Kasumi-1 (cell line): Measurements from ENCODE around the gene ZP3.
"Not testable (repeated sequence)": the region's sequence is repeated elsewhere in the genome, so short reads cannot be mapped to it uniquely, and the experiment has no call there.

Source experiments
- DNase-seq, 2 experiments: peaks; one replicate each; lab custom pipeline; 2025; lab: John Stamatoyannopoulos, UW

The ZP3 gene

GRCh38 chr7:76424413-76425111, at the start of gene ZP3:
TSS of gene ZP3 (plus strand) at chr7:76424950. CDS start at chr7:76424965, 15 bp downstream.
- DNase-seq: no peak

- no peak for DNase-seq
Observed at GRCh38 chr7:76375251-76375650, 49.5 kb upstream of the ZP3 start.

GRCh38 chr7:76377186-76377918, 47.4 kb upstream of the ZP3 start:
- DNase-seq: no peak

- DNase-seq: no peak
Observed at GRCh38 chr7:76380623-76380966, 44.2 kb upstream of the ZP3 start.

GRCh38 chr7:76381814-76382213, 42.9 kb upstream of the ZP3 start:
- DNase-seq: no peak

GRCh38 chr7:76383089-76383944, 41.4 kb upstream of the ZP3 start:
- DNase-seq: peak; percentile 13 to 33

- DNase-seq: no peak
Observed at GRCh38 chr7:76386691-76387260, 38.0 kb upstream of the ZP3 start.

GRCh38 chr7:76387789-76388188, 37.0 kb upstream of the ZP3 start:
- not testable (repeated sequence) for DNase-seq

- DNase-seq: no peak
Observed at GRCh38 chr7:76390092-76390491, 34.7 kb upstream of the ZP3 start.

- DNase-seq: no peak
Observed at GRCh38 chr7:76392531-76393115, 32.1 kb upstream of the ZP3 start.

- peak; percentile 82 to 85 for DNase-seq
Observed at GRCh38 chr7:76393116-76394031, 31.4 kb upstream of the ZP3 start.

GRCh38 chr7:76394957-76395356, 29.8 kb upstream of the ZP3 start:
- DNase-seq: no peak

- not testable (repeated sequence) for DNase-seq
Observed at GRCh38 chr7:76395605-76395964, 29.2 kb upstream of the ZP3 start.

GRCh38 chr7:76395965-76396726, 28.6 kb upstream of the ZP3 start:
- DNase-seq: no peak

- DNase-seq: no peak
Observed at GRCh38 chr7:76396864-76397263, 27.9 kb upstream of the ZP3 start.

GRCh38 chr7:76397409-76398183, 27.2 kb upstream of the ZP3 start:
- peak; percentile 55 to 58 for DNase-seq

GRCh38 chr7:76400248-76400647, 24.5 kb upstream of the ZP3 start:
- DNase-seq: no peak

- DNase-seq: peak in 1 of 2 experiments; percentile 13
Observed at GRCh38 chr7:76403097-76403496, 21.7 kb upstream of the ZP3 start.

- peak; percentile 94 to 96 for DNase-seq
Observed at GRCh38 chr7:76403780-76404494, 20.8 kb upstream of the ZP3 start.
